Spleen (tissue), 11 donors: Measurements from ENCODE around the gene FBLL1. TPM values are rescaled to one million over a fixed set of nuclear protein-coding genes. Genes with fewer than 3 reads are reported as not detected.
A peak's percentile ranks its signal among the peaks of the same experiment; 100 is the strongest.
"Not testable (repeated sequence)": the region's sequence is repeated elsewhere in the genome, so short reads cannot be mapped to it uniquely, and the experiment has no call there.

ENCODE experiments used
- DNase-seq: peaks from one replicate; pipeline ENCODE4 v3.0.0-alpha.2; 2020
- H3K27ac ChIP-seq, 8 donors: fragments of 200-600 bp; sonication (generic) in 7 of 8; 1 replicate in 4 of 8; 2 replicates in 4 of 8; pipeline versions ENCODE4 v1.5.0 to v1.8.0; 2016 to 2021; ENCODE audit warnings: inconsistent platforms in 4 of 8, mild to moderate bottlenecking in 4 of 8, moderate library complexity in 1 of 8
- H3K27me3 ChIP-seq, 7 donors: fragments of 200-600 bp; sonication (generic) in 6 of 7; replicated peaks in 1 of 7; 1 replicate in 4 of 7; 2 replicates in 3 of 7; pipeline versions ENCODE4 v1.5.0 to v1.8.0; 2016 to 2021; ENCODE audit warnings: inconsistent platforms in 3 of 7, mild to moderate bottlenecking in 1 of 7
- H3K36me3 ChIP-seq, 6 donors: fragments of 200-600 bp; sonication (generic) in 5 of 6; 1 replicate in 4 of 6; 2 replicates in 2 of 6; pipeline versions ENCODE4 v1.5.0 to v1.8.0; 2016 to 2021; ENCODE audit warnings: inconsistent platforms in 2 of 6
- H3K4me1 ChIP-seq, 6 donors: fragments of 200-600 bp; sonication (generic) in 5 of 6; 1 replicate in 3 of 6; 2 replicates in 3 of 6; pipeline versions ENCODE4 v1.5.0 to v1.8.0; 2016 to 2021; ENCODE audit warnings: inconsistent platforms in 3 of 6
- H3K4me3 ChIP-seq, 8 donors: fragments of 200-600 bp; sonication (generic) in 7 of 8; 1 replicate in 4 of 8; 2 replicates in 4 of 8; pipeline versions ENCODE4 v1.5.0 to v1.8.0; 2016 to 2021; ENCODE audit warnings: inconsistent platforms in 4 of 8, mild to moderate bottlenecking in 4 of 8, moderate library complexity in 2 of 8
- H3K9me3 ChIP-seq, 8 donors: fragments of 200-600 bp; sonication (generic) in 7 of 8; 1 replicate in 4 of 8; 2 replicates in 4 of 8; pipeline versions ENCODE4 v1.5.0 to v1.8.0; 2016 to 2021; ENCODE audit warnings: inconsistent platforms in 4 of 8
- CTCF ChIP-seq, 11 experiments: fragments of 200-600 bp in 7 of 11; fragments of 450-650 bp in 4 of 11; sonication (generic) in 4 of 11; IDR thresholded peaks in 8 of 11; conservative IDR thresholded peaks in 3 of 11; 1 replicate in 7 of 11; 2 replicates in 4 of 11; pipeline versions ENCODE4 v1.4.0 to v1.8.0; 2016 to 2021; ENCODE audit warnings: antibody characterized with exemption in 11 of 11, inconsistent platforms in 4 of 11, mild to moderate bottlenecking in 1 of 11
- POLR2A ChIP-seq, 3 donors: fragments of 450-650 bp; IDR thresholded peaks; one replicate each; pipeline ENCODE4 v1.5.1; 2017; ENCODE audit warnings: antibody characterized with exemption in 3 of 3, mild to moderate bottlenecking in 1 of 3
- POLR2AphosphoS5 ChIP-seq, 3 donors: sonication (generic); formaldehyde crosslinking; IDR thresholded peaks; one replicate each; pipeline ENCODE4 v1.5.1; 2017; ENCODE audit warnings: antibody characterized with exemption in 3 of 3
- WGBS, 5 donors: extraction: QIAGEN DNeasy Blood & Tissue Kit in 3 of 5; methylation state at CpG; one replicate each; pipeline versions ENCODE4 v1.1.5 to v1.1.7; 2013 to 2018; 5-methylcytosine and 5-hydroxymethylcytosine counted together
- intact Hi-C: fragments of 100-400 bp; cut with DNase I; formaldehyde crosslinking; loops from one replicate; pipeline ENCODE4 v1.15.0; 2023; ENCODE audit warnings: low total_unique reads
- polyA plus RNA-seq, 3 donors: library from polyadenylated mRNA; stranded (reverse); fragments of 200-250 nt; gene quantifications; one replicate each; pipeline ENCODE4 v1.2.1, GENCODE V29; 2013
- total RNA-seq, 7 donors: library from RNA; depleted of rRNA in 3 of 7; stranded (reverse); fragments of >200 nt in 3 of 7; fragmentation: NEBNext Ultra II Directional in 4 of 7; extraction: Animal tissue kit (Norgen Biotek cat#: 25700) in 4 of 7; gene quantifications; one replicate each; pipeline versions ENCODE4 v1.1.0 to v1.2.1, GENCODE V29; 2016 to 2021
- donor health status: healthy with polysubstance abuse.
- donor health status: DM: no; HTN: no; CAD: no; lungs with moderate emphysema.
- donor health status: DM: no; HTN: no; CAD: no.
- donor health status: Bipolar disorder and iron deficiency.
- donor health status: healthy.
- donor health status: DM: no; HTN: no; CAD: no.
- donor health status: DM: yes; HTN: yes; CAD: no.

Gene FBLL1
- total and polyA plus RNA-seq, 10 donors: 0.06 to 0.69 (median 0.20) TPM; not detected in 5

GRCh38 chr5:168562279-168562678 lies 33.2 kb downstream of the FBLL1 start:
- Histone ChIP-seq H3K9me3 (no peaks in the 10 kb centered on the region), H3K27ac (no peak overlapping the region), H3K27me3 (no peaks in the 10 kb centered on the region), H3K36me3 (peaks cover 0 to 100% (median 47%) of the 10 kb centered on the region in 6 donors), H3K4me1 (peaks cover 0 to 10% (median 2%) of the 10 kb centered on the region in 6 donors), H3K4me3 (no peak overlapping the region)
- no peak for DNase-seq
- 77 to 92% (median 86%) methylated on average over 2 of the region's 2 CpGs for WGBS, 5 donors
- intact Hi-C loops: loop anchor here (10.0 kb wide), 1 partner anchor 67 kb away; no protein-coding TSS in a partner anchor
- no peak for TF ChIP-seq POLR2AphosphoS5 (IDR thresholded peaks at IDR 0.05)
- no peak for TF ChIP-seq POLR2A (IDR thresholded peaks at IDR 0.05)
- no peak for TF ChIP-seq CTCF (IDR thresholded peaks at IDR 0.05 in 8 of 11, conservative IDR thresholded peaks at IDR 0.05 in 3 of 11)

- peaks cover 0 to 97% (median 41%) of the 10 kb centered on the region in 6 donors for H3K36me3 ChIP-seq
Observed at GRCh38 chr5:168563959-168564358, 34.9 kb downstream of the FBLL1 start.

GRCh38 chr5:168568738-168569137 lies 39.6 kb downstream of the FBLL1 start:
- intact Hi-C loops: loop anchor here (10.0 kb wide), 1 partner anchor 74 kb away; no protein-coding TSS in a partner anchor
- TF ChIP-seq CTCF (IDR thresholded peaks at IDR 0.05 in 8 of 11, conservative IDR thresholded peaks at IDR 0.05 in 3 of 11) (no peak), POLR2A (IDR thresholded peaks at IDR 0.05) (no peak), POLR2AphosphoS5 (IDR thresholded peaks at IDR 0.05) (no peak)
- WGBS, 5 donors: 96 to 98% (median 97%) methylated on average over 6 of the region's 6 CpGs
- H3K36me3 ChIP-seq: peaks cover 0 to 56% (median 22%) of the 10 kb centered on the region in 6 donors
- DNase-seq: no peak
- H3K4me3 ChIP-seq: no peak overlapping the region
- H3K27me3 ChIP-seq: no peaks in the 10 kb centered on the region
- no peak overlapping the region for H3K27ac ChIP-seq
- H3K9me3 ChIP-seq: no peaks in the 10 kb centered on the region
- H3K4me1 ChIP-seq: peaks cover 0 to 32% (median 0%) of the 10 kb centered on the region in 6 donors

More at GRCh38 chr5:168563959-168564358, 34.9 kb downstream of the FBLL1 start:
- Histone ChIP-seq H3K27ac (peak overlapping the region in 3 of 8 donors; percentile 1 to 12 (median 3)), H3K27me3 (no peaks in the 10 kb centered on the region), H3K4me3 (no peak overlapping the region), H3K4me1 (peaks cover 0 to 15% (median 2%) of the 10 kb centered on the region in 6 donors), H3K9me3 (no peaks in the 10 kb centered on the region)
- intact Hi-C loops: loop anchor here (10.0 kb wide), 1 partner anchor 69 kb away; no protein-coding TSS in a partner anchor
- TF ChIP-seq POLR2AphosphoS5 (IDR thresholded peaks at IDR 0.05) (no peak), CTCF (IDR thresholded peaks at IDR 0.05 in 8 of 11, conservative IDR thresholded peaks at IDR 0.05 in 3 of 11) (no peak), POLR2A (IDR thresholded peaks at IDR 0.05) (no peak)
- WGBS, 5 donors: 80 to 92% (median 85%) methylated on average over 1 of the region's 1 CpG
- no peak for DNase-seq

GRCh38 chr5:168570490-168571328 lies 41.6 kb downstream of the FBLL1 start:
- WGBS, 5 donors: 80 to 90% (median 85%) methylated on average over 11 of the region's 11 CpGs
- Histone ChIP-seq H3K4me1 (peaks cover 0 to 39% (median 0%) of the 10 kb centered on the region in 6 donors), H3K27me3 (no peaks in the 10 kb centered on the region), H3K4me3 (no peak overlapping the region), H3K36me3 (peaks cover 0 to 37% (median 17%) of the 10 kb centered on the region in 6 donors), H3K9me3 (peaks cover 0 to 2% (median 0%) of the 10 kb centered on the region in 8 donors), H3K27ac (no peak overlapping the region)
- DNase-seq: no peak
- no peak for TF ChIP-seq POLR2A (IDR thresholded peaks at IDR 0.05)
- TF ChIP-seq CTCF (IDR thresholded peaks at IDR 0.05 in 8 of 11, conservative IDR thresholded peaks at IDR 0.05 in 3 of 11): no peak
- no peak for TF ChIP-seq POLR2AphosphoS5 (IDR thresholded peaks at IDR 0.05)
- intact Hi-C loops: no loop called here

GRCh38 chr5:168573663-168574062 lies 44.6 kb downstream of the FBLL1 start:
- intact Hi-C loops, H3K27me3 ChIP-seq, H3K36me3 ChIP-seq, H3K9me3 ChIP-seq, DNase-seq, H3K27ac ChIP-seq, H3K4me3 ChIP-seq: not testable (repeated sequence)
- WGBS, 5 donors: 87 to 100% (median 97%) methylated on average over 1 to 3 of the region's 3 CpGs
- H3K4me1 ChIP-seq: peaks cover 14 to 64% (median 25%) of the 10 kb centered on the region in 6 donors

GRCh38 chr5:168574156-168574555 lies 45.1 kb downstream of the FBLL1 start:
- WGBS, 5 donors: 89 to 100% (median 100%) methylated on average over 1 of the region's 1 CpG
- intact Hi-C loops, DNase-seq: not testable (repeated sequence)

More at GRCh38 chr5:168574156-168574555, 45.1 kb downstream of the FBLL1 start:
- not testable (repeated sequence) for H3K27me3 ChIP-seq, H3K4me3 ChIP-seq, H3K27ac ChIP-seq, H3K36me3 ChIP-seq, H3K9me3 ChIP-seq
- H3K4me1 ChIP-seq: peaks cover 14 to 68% (median 25%) of the 10 kb centered on the region in 6 donors
